Mucosa of gallbladder (tissue), 1 donor: ENCODE measurements around the gene CFC1B. TPM values are rescaled to one million over a fixed set of nuclear protein-coding genes. Genes with fewer than 3 reads are reported as not detected.
"Not testable (repeated sequence)": the region's sequence is repeated elsewhere in the genome, so short reads cannot be mapped to it uniquely, and the experiment has no call there.

Experiments used
- DNase-seq: peaks from one replicate; pipeline ENCODE4 v3.0.0-alpha.2; 2020; ENCODE audit warnings: low spot score
- total RNA-seq: library from RNA; stranded (reverse); gene quantifications from one replicate; pipeline ENCODE4 v1.2.1, GENCODE V29; 2021
- donor health status: DM: no; HTN: no; CAD: no.

Gene CFC1B
- total RNA-seq, 1 donor from 2014 or later = not detected

DNA sequence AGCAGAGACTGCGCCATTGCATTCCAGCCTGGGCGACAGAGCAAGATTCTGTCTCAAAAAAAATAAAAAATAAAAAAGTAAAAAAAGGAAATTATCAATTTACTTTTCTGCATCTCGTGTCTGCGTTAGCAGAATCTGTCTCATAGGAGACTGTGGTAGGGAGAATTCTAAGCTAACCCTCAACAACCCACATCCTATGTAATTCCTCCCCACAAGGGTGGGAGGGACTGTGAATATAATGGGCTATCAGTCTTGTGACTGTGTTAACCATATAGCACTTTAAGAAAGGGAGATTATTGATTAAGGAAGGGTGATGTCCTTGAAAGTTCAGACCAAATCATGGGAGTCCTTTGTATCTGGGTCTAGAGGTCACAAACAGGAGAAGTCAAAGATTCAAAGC is 45.1 kb downstream of the CFC1B start:
- not testable (repeated sequence) for DNase-seq

DNA sequence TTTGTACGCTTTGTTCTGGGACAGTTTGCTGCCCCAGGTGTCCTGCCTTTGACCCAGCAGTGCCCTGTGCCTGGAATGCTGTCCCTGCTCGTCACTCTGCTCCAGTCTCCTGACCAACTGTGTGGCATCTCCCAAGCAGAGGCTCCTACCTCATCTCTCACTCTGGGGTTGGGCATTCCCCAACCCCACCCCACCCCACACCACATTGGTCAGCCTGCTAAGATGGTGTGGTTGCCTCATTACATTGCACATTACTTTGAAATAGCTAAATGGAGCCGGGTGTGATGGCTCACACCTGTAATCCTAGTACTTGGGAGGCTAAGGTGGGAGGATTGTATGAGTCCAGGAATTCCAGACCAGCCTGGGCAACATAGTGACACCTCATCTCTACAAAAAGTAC is 50.9 kb downstream of the CFC1B start:
- not testable (repeated sequence) for DNase-seq

DNA sequence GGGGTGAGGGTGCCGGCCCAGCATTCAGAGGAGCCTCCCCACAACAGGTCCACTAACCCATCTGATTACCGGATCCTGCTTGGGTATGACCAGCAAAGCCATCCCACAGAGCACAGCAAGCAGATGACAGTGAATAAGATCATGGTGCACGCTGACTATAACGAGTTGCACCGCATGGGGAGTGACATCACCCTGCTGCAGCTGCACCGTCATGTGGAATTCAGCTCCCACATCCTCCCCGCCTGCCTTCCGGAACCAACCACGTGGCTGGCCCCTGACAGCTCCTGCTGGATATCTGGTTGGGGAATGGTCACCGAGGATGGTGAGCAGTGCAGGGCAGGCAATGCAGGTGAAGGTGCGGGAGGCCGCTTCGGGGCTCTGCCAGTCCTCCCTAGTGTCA is 53.2 kb downstream of the CFC1B start:
- not testable (repeated sequence) for DNase-seq

DNA sequence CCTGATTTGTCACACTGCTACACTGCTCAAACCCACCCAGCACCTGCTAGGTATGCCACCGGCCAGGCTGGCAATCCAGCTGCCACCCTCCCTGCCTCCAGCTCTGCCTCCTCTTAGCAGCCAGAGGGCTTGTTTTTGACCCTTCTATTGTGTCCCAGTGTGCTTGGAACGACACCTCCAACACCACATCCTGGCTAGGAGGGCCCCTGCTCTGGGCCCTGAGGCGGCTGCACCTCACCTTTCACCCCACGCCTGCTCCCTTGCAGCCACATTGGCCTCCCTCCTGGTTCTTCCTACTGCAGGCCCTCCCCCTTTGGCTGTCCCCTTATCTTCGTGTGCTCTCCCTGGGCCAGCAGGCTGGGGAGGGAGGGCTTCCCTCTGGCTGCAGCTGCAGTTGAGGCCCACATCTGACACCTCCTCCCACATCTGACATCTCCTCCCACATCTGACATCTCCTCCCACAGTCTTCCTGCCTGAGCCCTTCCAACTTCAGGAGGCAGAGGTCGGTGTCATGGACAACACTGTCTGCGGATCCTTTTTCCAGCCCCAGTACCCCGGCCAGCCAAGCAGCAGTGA is 55.3 kb downstream of the CFC1B start:
- not testable (repeated sequence) for DNase-seq

DNA sequence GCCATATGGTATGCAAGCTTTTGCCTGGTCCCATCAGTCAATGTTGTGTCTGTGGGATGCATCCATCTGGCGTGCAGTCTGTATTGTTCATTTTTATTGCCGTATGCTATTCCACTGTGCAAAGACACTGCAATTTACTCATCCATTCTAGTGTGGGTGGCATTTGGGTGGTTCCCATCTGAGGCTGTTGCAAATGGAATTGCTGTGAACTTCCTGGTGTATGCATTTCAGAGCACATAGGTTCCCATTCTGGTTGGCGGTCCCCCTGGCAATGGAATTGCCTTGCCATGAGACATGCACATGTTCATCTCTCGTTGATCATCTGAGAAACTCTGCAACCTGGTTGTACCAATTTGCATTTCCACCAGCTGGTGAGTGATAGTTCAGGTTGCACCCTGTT is 56.5 kb downstream of the CFC1B start:
- DNase-seq = not testable (repeated sequence)

Other genes with a start within 250 kb of the CFC1B start
- 59.7 TPM for gene IMP4, start 178.3 kb upstream of the CFC1B start, total RNA-seq
- 126 TPM for gene PTPN18, start 165.2 kb upstream of the CFC1B start, total RNA-seq
- 0.03 TPM for gene POTEI, start 11.9 kb upstream of the CFC1B start, total RNA-seq
- not detected for gene CFC1, start 78.4 kb downstream of the CFC1B start, total RNA-seq
- not detected for gene POTEJ, start 90.2 kb downstream of the CFC1B start, total RNA-seq
- gene GPR148, start 207.8 kb downstream of the CFC1B start, total RNA-seq = not detected
- 0.03 TPM for gene AMER3, start 234.3 kb downstream of the CFC1B start, total RNA-seq